Measurements from ENCODE around the gene ANGPTL1.
A peak's percentile ranks its signal among the peaks of the same experiment; 100 is the strongest.

Gene ANGPTL1

DNA sequence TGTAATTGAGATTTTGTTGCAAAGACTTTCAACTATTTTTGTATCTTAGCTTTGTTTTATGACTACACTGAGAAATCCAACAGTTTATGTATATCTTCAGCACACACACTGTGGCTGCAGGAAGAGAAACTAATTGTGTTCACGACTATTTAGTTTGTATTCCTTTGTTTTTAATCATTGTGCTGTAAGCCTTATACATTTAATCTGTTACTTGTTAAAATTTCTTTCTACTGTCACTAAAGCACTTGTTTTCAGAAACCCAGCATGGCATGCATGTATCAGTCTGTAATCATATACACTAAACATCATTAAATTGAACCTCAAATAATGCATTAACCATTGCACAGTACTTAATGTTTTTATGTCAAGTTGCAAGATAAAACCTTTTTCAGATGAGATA, 656 bp downstream of the ANGPTL1 start:
- peak overlapping the region; percentile 23 for H3K4me3 ChIP-seq (replicated peaks; ENCODE audit: low read depth, low read length)
- TF ChIP-seq, protein P1, sequence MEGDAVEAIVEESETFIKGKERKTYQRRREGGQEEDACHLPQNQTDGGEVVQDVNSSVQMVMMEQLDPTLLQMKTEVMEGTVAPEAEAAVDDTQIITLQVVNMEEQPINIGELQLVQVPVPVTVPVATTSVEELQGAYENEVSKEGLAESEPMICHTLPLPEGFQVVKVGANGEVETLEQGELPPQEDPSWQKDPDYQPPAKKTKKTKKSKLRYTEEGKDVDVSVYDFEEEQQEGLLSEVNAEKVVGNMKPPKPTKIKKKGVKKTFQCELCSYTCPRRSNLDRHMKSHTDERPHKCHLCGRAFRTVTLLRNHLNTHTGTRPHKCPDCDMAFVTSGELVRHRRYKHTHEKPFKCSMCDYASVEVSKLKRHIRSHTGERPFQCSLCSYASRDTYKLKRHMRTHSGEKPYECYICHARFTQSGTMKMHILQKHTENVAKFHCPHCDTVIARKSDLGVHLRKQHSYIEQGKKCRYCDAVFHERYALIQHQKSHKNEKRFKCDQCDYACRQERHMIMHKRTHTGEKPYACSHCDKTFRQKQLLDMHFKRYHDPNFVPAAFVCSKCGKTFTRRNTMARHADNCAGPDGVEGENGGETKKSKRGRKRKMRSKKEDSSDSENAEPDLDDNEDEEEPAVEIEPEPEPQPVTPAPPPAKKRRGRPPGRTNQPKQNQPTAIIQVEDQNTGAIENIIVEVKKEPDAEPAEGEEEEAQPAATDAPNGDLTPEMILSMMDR (IDR thresholded peaks at IDR 0.05; ENCODE audit: low read length, missing control alignments), result no peak
- no peak for DNase-seq (ENCODE audit: low read depth)

DNA sequence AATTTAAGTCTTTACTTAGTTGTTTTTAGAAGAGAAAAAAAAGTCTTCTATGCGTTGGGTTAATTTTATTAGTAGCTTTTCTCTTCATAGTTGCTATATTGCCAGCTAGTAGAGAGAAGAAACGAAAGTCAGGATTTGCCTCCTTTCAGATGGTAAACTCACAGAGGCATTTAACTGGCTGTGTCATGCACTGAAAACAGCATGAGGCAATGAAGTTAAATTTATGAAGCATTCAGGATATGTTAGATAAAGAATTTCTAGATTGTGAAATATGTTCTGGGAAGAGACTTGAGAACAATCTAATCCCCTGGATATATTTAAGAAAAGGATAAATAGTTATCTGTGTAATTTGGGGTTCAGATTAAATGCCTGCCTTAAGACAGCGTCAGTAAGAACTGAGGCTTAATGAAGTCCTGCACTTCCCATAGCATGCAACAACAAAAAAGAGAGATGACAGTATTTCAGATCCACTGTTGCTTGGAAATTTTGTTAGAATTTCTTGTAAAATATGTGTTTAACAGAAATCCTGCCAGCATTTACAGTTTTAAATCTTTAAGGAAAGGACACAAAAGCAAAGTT, 1.7 kb downstream of the ANGPTL1 start:
- H3K4me3 ChIP-seq (replicated peaks; ENCODE audit: low read depth, low read length), result peak overlapping the region; percentile 49
- TF ChIP-seq, protein P1 (IDR thresholded peaks at IDR 0.05; ENCODE audit: low read length, missing control alignments), result no peak
- DNase-seq (ENCODE audit: low read depth), result peak; percentile 80

DNA sequence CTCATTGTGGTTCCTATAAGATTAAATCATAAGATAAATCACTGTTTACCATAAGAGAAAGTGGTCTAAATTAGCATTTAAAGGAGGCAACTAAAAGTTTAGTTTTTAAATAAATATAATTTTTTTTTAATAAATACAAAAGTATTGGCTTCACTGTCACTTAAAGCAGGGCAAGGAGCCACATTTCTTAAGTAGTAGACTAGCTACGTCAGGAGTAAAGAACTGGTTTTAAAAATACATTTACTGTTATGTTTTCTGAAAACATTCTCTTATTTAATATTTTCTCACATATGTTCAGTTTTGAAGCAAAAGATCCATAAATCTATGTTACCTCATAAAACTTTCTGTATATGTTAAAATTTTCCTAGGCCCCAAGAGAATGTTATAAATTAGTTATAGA, 2.2 kb downstream of the ANGPTL1 start:
- H3K4me3 ChIP-seq (replicated peaks; ENCODE audit: low read depth, low read length), result peak overlapping the region; percentile 49

DNA sequence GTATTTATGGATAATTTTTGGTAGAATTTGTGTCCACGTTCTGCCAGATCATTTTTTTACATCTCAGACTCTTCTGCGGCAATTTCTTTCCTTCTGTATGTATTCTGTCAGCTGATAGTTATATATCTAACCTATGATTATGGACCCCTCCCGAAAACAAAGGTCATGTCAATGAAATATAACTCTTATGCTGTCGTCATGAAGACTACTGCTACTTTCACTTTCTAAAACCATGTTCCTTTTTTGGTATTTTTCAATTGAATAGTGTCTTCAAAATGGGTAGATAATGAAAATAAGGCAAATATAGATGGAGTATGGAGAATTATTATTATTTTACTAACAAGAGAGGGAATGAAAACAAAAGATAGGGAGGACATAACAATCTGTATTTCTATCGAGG, 3.2 kb downstream of the ANGPTL1 start:
- TF ChIP-seq, protein P1 (IDR thresholded peaks at IDR 0.05; ENCODE audit: low read length, missing control alignments), result no peak
- peak overlapping the region; percentile 49 for H3K4me3 ChIP-seq (replicated peaks; ENCODE audit: low read depth, low read length)
- peak; percentile 42 for DNase-seq (ENCODE audit: low read depth)

More for the DNA sequence above, 2.2 kb downstream of the ANGPTL1 start:
- no peak for DNase-seq (ENCODE audit: low read depth)
- TF ChIP-seq, protein P1 (IDR thresholded peaks at IDR 0.05; ENCODE audit: low read length, missing control alignments), result no peak

DNA sequence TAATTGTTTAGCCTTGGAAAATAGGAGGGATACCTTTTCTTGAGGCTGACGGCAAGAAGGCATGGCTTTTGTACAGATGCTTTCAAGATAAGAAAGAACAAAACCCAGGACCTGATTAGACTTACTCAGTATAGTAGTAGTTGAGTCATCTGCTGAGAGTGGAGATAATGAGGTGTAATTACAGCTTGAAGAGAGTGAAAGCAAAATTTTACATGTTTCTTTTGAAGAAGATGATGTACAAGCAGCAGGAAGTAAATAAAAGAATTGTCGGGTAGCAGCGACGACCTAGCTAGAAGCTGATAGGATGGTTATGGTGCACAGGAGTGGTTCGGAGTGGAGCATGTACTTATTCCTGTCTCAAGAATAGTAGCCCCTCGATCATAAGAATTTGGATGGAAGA, 6.6 kb downstream of the ANGPTL1 start:
- TF ChIP-seq, protein P1 (IDR thresholded peaks at IDR 0.05; ENCODE audit: low read length, missing control alignments), result no peak
- DNase-seq (ENCODE audit: low read depth), result no peak
- no peak overlapping the region for H3K4me3 ChIP-seq (replicated peaks; ENCODE audit: low read depth, low read length)

DNA sequence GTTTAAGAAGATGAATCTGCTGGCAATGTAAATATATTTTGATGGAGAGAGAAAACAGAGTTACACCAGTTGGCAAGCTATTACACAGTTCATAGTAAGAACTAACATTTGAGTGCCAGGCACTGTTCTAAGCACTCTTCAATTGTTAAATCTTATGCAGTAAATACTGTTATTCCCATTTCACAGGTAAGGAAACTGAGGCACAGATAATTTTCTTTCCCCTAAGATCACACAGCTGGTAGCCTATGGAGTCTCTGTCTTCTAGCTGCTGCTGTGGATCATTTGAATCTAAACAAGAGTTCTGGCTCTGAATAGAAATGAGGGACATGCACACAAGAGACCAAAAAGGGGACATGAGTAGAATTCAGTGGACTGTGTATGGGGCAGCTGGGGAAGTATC, 8.0 kb downstream of the ANGPTL1 start:
- DNase-seq (ENCODE audit: low read depth), result no peak
- TF ChIP-seq, protein P1 (IDR thresholded peaks at IDR 0.05; ENCODE audit: low read length, missing control alignments), result no peak
- no peak overlapping the region for H3K4me3 ChIP-seq (replicated peaks; ENCODE audit: low read depth, low read length)

DNA sequence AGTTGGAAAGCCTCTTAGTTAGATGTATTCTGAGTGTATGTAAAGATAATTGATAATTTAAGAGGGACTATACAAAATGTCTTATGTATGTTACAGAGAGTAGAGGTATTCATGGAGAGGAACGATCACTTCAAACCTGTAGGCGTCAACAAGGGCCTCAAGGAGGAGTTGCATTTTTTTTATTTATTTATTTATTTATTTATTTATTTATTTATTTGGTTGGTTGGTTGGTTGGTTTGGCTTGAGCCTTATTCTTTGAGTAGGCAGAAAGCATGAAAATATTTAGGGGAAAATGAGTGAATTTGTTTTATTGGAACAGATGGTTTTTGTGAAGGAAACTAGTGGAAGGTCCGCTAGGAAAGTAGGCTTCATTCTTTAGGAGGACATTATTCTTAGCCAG, 8.5 kb downstream of the ANGPTL1 start:
- H3K4me3 ChIP-seq (replicated peaks; ENCODE audit: low read depth, low read length), result no peak overlapping the region
- TF ChIP-seq, protein P1 (IDR thresholded peaks at IDR 0.05; ENCODE audit: low read length, missing control alignments), result no peak
- DNase-seq (ENCODE audit: low read depth), result no peak
